Thoracic aorta (tissue), 2 donors: ENCODE data around the gene PHF2. TPM values are rescaled to one million over a fixed set of nuclear protein-coding genes. Genes with fewer than 3 reads are reported as not detected.

Source experiments
- ATAC-seq: fragments of 150-250 bp; one replicate; pipeline ENCODE4 v1.8.0; 2017; ENCODE audit warnings: low read depth; ENCODE audit not compliant: insufficient number of reproducible peaks, low FRiP score
- DNase-seq: peaks from one replicate; pipeline ENCODE4 v3.0.0-alpha.2; 2020; ENCODE audit warnings: low spot score
- H3K27ac ChIP-seq, 2 donors: fragments of 200-600 bp; sonication (generic); 1 replicate in 1 of 2; 2 replicates in 1 of 2; pipeline ENCODE4 v1.5.1; 2016; ENCODE audit warnings: mild to moderate bottlenecking in 2 of 2, moderate library complexity in 2 of 2
- H3K27me3 ChIP-seq: fragments of 200-600 bp; sonication (generic); replicated peaks from 2 replicates; pipeline ENCODE4 v1.6.0; 2016; ENCODE audit warnings: mild to moderate bottlenecking; ENCODE audit not compliant: insufficient read depth
- H3K36me3 ChIP-seq: fragments of 200-600 bp; sonication (generic); one replicate; pipeline ENCODE4 v1.5.1; 2016
- H3K4me1 ChIP-seq, 2 donors: fragments of 200-600 bp; sonication (generic); 1 replicate in 1 of 2; 2 replicates in 1 of 2; pipeline versions ENCODE4 v1.5.1 to v1.6.0; 2016; ENCODE audit warnings: low read depth in 2 of 2, mild to moderate bottlenecking in 1 of 2; ENCODE audit not compliant: control insufficient read depth in 1 of 2
- H3K4me3 ChIP-seq: fragments of 200-600 bp; sonication (generic); 2 replicates; pipeline ENCODE4 v1.5.1; 2016; ENCODE audit warnings: mild to moderate bottlenecking
- H3K9me3 ChIP-seq: fragments of 200-600 bp; sonication (generic); 2 replicates; pipeline ENCODE4 v1.5.1; 2016
- total RNA-seq, 2 donors: library from RNA; depleted of rRNA; stranded (reverse); fragments of >200 nt; gene quantifications; one replicate each; pipeline versions ENCODE4 v1.1.0 to v1.2.3, GENCODE V29; 2016
- TF ChIP-seq, protein P1 (sequence below): fragments of 200-600 bp; sonication (generic); IDR thresholded peaks from one replicate; pipeline ENCODE4 v1.5.1; 2019; ENCODE audit warnings: antibody characterized with exemption

PHF2 gene
- total RNA-seq, 2 donors from 2014 or later: 29.9 to 36.6 TPM

DNA sequence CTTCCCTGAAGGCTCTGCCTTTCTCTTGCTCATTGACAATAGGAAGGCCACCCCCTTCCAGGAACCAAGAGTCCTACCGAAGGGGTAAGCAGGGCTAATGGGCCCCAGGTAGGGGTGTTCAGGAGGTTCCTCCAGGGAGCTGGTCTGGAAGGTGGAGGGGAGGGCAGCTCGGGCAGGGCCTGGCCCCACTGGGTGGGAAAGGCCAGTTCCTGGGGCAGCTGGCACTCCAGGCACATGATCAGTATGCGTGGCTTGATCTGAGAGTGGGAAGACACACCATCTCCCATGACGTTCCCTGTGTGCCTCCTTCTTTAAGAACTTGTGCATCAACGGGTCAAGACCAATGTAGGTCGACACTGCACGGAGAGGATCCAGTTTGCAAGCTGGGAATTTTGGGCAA lies 149.8 kb downstream of the PHF2 start:
- Histone ChIP-seq H3K27ac (no peak overlapping the region), H3K27me3 (no peaks in the 10 kb centered on the region), H3K36me3 (no peaks in the 10 kb centered on the region), H3K4me1 (no peaks in the 10 kb centered on the region), H3K4me3 (no peak overlapping the region), H3K9me3 (no peaks in the 10 kb centered on the region)
- TF ChIP-seq, protein P1, sequence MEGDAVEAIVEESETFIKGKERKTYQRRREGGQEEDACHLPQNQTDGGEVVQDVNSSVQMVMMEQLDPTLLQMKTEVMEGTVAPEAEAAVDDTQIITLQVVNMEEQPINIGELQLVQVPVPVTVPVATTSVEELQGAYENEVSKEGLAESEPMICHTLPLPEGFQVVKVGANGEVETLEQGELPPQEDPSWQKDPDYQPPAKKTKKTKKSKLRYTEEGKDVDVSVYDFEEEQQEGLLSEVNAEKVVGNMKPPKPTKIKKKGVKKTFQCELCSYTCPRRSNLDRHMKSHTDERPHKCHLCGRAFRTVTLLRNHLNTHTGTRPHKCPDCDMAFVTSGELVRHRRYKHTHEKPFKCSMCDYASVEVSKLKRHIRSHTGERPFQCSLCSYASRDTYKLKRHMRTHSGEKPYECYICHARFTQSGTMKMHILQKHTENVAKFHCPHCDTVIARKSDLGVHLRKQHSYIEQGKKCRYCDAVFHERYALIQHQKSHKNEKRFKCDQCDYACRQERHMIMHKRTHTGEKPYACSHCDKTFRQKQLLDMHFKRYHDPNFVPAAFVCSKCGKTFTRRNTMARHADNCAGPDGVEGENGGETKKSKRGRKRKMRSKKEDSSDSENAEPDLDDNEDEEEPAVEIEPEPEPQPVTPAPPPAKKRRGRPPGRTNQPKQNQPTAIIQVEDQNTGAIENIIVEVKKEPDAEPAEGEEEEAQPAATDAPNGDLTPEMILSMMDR: no peak
- DNase-seq: no peak
- no peak for ATAC-seq

Other genes with a start within 250 kb of the PHF2 start
- 10 to 100 TPM; 65.3 to 87.8 TPM for gene FAM120A, start 124.9 kb upstream of the PHF2 start, total RNA-seq
- 10 to 100 TPM; 48.5 to 56.2 TPM for gene FAM120AOS, start 123.0 kb upstream of the PHF2 start, total RNA-seq